ENCODE data around the gene ADSS2.

ADSS2 gene

GRCh38 chr1:244391761-244392160, 59.9 kb downstream of the ADSS2 start:
- no peaks in the 10 kb centered on the region for H3K9me3 ChIP-seq (ENCODE audit: control insufficient read depth, low read length)
- H3K9ac ChIP-seq: no peak overlapping the region
- H3K27me3 ChIP-seq (ENCODE audit: control insufficient read depth, insufficient read depth, low read length): no peaks in the 10 kb centered on the region
- H3K27ac ChIP-seq: no peak overlapping the region
- H2AFZ ChIP-seq: no peak overlapping the region
- no peaks in the 10 kb centered on the region for H3K4me1 ChIP-seq
- no peak overlapping the region for H3K4me3 ChIP-seq (ENCODE audit: low read depth, low read length)
- no peaks in the 10 kb centered on the region for H3K36me3 ChIP-seq (ENCODE audit: control insufficient read depth, insufficient read depth, low read length)
- no peaks in the 10 kb centered on the region for H3K79me2 ChIP-seq
- no peak overlapping the region for H3K4me2 ChIP-seq (ENCODE audit: low read length)
- no peak for TF ChIP-seq CTCF (IDR thresholded peaks at IDR 0.05)

GRCh38 chr1:244388961-244389360, 62.7 kb downstream of the ADSS2 start:
- Histone ChIP-seq H3K4me2 (ENCODE audit: low read length) (no peak overlapping the region), H3K27ac (no peak overlapping the region), H3K9ac (no peak overlapping the region)

GRCh38 chr1:244387415-244387814, 64.3 kb downstream of the ADSS2 start:
- H2AFZ ChIP-seq: no peak overlapping the region
- no peak overlapping the region for H3K4me2 ChIP-seq (ENCODE audit: low read length)
- no peak overlapping the region for H3K9ac ChIP-seq
- H3K9me3 ChIP-seq (ENCODE audit: control insufficient read depth, low read length): no peaks in the 10 kb centered on the region
- no peaks in the 10 kb centered on the region for H3K79me2 ChIP-seq
- H3K36me3 ChIP-seq (ENCODE audit: control insufficient read depth, insufficient read depth, low read length): no peaks in the 10 kb centered on the region
- no peak overlapping the region for H3K4me3 ChIP-seq (ENCODE audit: low read depth, low read length)
- no peaks in the 10 kb centered on the region for H3K4me1 ChIP-seq
- no peak for TF ChIP-seq CTCF (IDR thresholded peaks at IDR 0.05)
- H3K27me3 ChIP-seq (ENCODE audit: control insufficient read depth, insufficient read depth, low read length): no peaks in the 10 kb centered on the region
- no peak overlapping the region for H3K27ac ChIP-seq

More at GRCh38 chr1:244388961-244389360, 62.7 kb downstream of the ADSS2 start:
- Histone ChIP-seq H3K36me3 (ENCODE audit: control insufficient read depth, insufficient read depth, low read length) (no peaks in the 10 kb centered on the region), H3K4me1 (no peaks in the 10 kb centered on the region), H3K79me2 (no peaks in the 10 kb centered on the region), H3K9me3 (ENCODE audit: control insufficient read depth, low read length) (no peaks in the 10 kb centered on the region), H3K4me3 (ENCODE audit: low read depth, low read length) (no peak overlapping the region), H2AFZ (no peak overlapping the region), H3K27me3 (ENCODE audit: control insufficient read depth, insufficient read depth, low read length) (no peaks in the 10 kb centered on the region)
- no peak for TF ChIP-seq CTCF (IDR thresholded peaks at IDR 0.05)

- Histone ChIP-seq H3K4me1 (no peaks in the 10 kb centered on the region), H3K27ac (no peak overlapping the region), H3K9ac (no peak overlapping the region), H3K36me3 (ENCODE audit: control insufficient read depth, insufficient read depth, low read length) (no peaks in the 10 kb centered on the region), H2AFZ (no peak overlapping the region), H3K79me2 (no peaks in the 10 kb centered on the region), H3K4me2 (ENCODE audit: low read length) (no peak overlapping the region), H3K27me3 (ENCODE audit: control insufficient read depth, insufficient read depth, low read length) (no peaks in the 10 kb centered on the region), H3K4me3 (ENCODE audit: low read depth, low read length) (no peak overlapping the region), H3K9me3 (ENCODE audit: control insufficient read depth, low read length) (no peaks in the 10 kb centered on the region)
- no peak for TF ChIP-seq CTCF (IDR thresholded peaks at IDR 0.05)
Measured at GRCh38 chr1:244386595-244386994, 65.1 kb downstream of the ADSS2 start.

- no peak overlapping the region for H3K4me3 ChIP-seq (ENCODE audit: low read depth, low read length)
- H3K4me2 ChIP-seq (ENCODE audit: low read length): no peak overlapping the region
- H3K79me2 ChIP-seq: no peaks in the 10 kb centered on the region
- H3K27me3 ChIP-seq (ENCODE audit: control insufficient read depth, insufficient read depth, low read length): no peaks in the 10 kb centered on the region
- no peaks in the 10 kb centered on the region for H3K4me1 ChIP-seq
- H3K9me3 ChIP-seq (ENCODE audit: control insufficient read depth, low read length): no peaks in the 10 kb centered on the region
- no peak for TF ChIP-seq CTCF (IDR thresholded peaks at IDR 0.05)
- no peak overlapping the region for H3K9ac ChIP-seq
- no peaks in the 10 kb centered on the region for H3K36me3 ChIP-seq (ENCODE audit: control insufficient read depth, insufficient read depth, low read length)
- H2AFZ ChIP-seq: no peak overlapping the region
- no peak overlapping the region for H3K27ac ChIP-seq
Measured at GRCh38 chr1:244384066-244384465, 67.6 kb downstream of the ADSS2 start.

All from parathyroid adenoma (tissue), 2 donors.